NCI-H1417 (cell line): Measurements from ENCODE around the gene FAF1.
"Not testable (repeated sequence)": the region's sequence is repeated elsewhere in the genome, so short reads cannot be mapped to it uniquely, and the experiment has no call there.

ENCODE experiments used
- DNase-seq, 3 experiments: peaks; one replicate each; lab custom pipeline; 2025; lab: John Stamatoyannopoulos, UW

The FAF1 gene

GRCh38 chr1:50779801-50780200, 180.3 kb downstream of the FAF1 start:
- DNase-seq, result no peak

GRCh38 chr1:50775740-50776139, 184.3 kb downstream of the FAF1 start:
- DNase-seq, result no peak

- peak; percentile 33 to 85 (median 65) for DNase-seq
These were observed 185.2 kb downstream of the FAF1 start for GRCh38 chr1:50774759-50775351.

- no peak for DNase-seq
These were observed 193.4 kb downstream of the FAF1 start for GRCh38 chr1:50766688-50767087.

- not testable (repeated sequence) for DNase-seq
These were observed 203.5 kb downstream of the FAF1 start for GRCh38 chr1:50756543-50756942.

GRCh38 chr1:50754764-50755163, 205.3 kb downstream of the FAF1 start:
- DNase-seq, result not testable (repeated sequence)

- DNase-seq, result peak in 1 of 3 experiments; percentile 54
These were observed 209.9 kb downstream of the FAF1 start for GRCh38 chr1:50750021-50750619.

- no peak for DNase-seq
These were observed 212.7 kb downstream of the FAF1 start for GRCh38 chr1:50747394-50747793.

- DNase-seq, result no peak
These were observed 217.5 kb downstream of the FAF1 start for GRCh38 chr1:50742523-50742922.

- DNase-seq, result no peak
These were observed 220.9 kb downstream of the FAF1 start for GRCh38 chr1:50739125-50739524.

- peak; percentile 6 to 53 (median 12) for DNase-seq
These were observed 224.6 kb downstream of the FAF1 start for GRCh38 chr1:50735443-50735842.

GRCh38 chr1:50727578-50727977, 232.5 kb downstream of the FAF1 start:
- not testable (repeated sequence) for DNase-seq

- DNase-seq, result no peak
These were observed 235.3 kb downstream of the FAF1 start for GRCh38 chr1:50724626-50725286.

- DNase-seq, result no peak
These were observed 239.5 kb downstream of the FAF1 start for GRCh38 chr1:50720457-50721053.

- peak in 1 of 3 experiments; percentile 35 for DNase-seq
These were observed 240.9 kb downstream of the FAF1 start for GRCh38 chr1:50719126-50719525.

GRCh38 chr1:50717327-50717726, 242.7 kb downstream of the FAF1 start:
- DNase-seq, result no peak

GRCh38 chr1:50716455-50716854, 243.6 kb downstream of the FAF1 start:
- not testable (repeated sequence) for DNase-seq

- no peak for DNase-seq
These were observed 250.0 kb downstream of the FAF1 start for GRCh38 chr1:50710099-50710498.

GRCh38 chr1:50707824-50708223, 252.2 kb downstream of the FAF1 start:
- no peak for DNase-seq

GRCh38 chr1:50705699-50706098, 254.4 kb downstream of the FAF1 start:
- DNase-seq, result peak; percentile 24 to 72 (median 25)

- peak in 1 of 3 experiments; percentile 48 for DNase-seq
These were observed 255.0 kb downstream of the FAF1 start for GRCh38 chr1:50705041-50705440.

GRCh38 chr1:50704126-50704525, 255.9 kb downstream of the FAF1 start:
- DNase-seq, result peak; percentile 34 to 81 (median 44)

GRCh38 chr1:50703240-50703639, 256.8 kb downstream of the FAF1 start:
- DNase-seq, result peak in 1 of 3 experiments; percentile 11
